HepG2 (cell line): ENCODE measurements around the gene GALR2. TPM values are rescaled to one million over a fixed set of nuclear protein-coding genes. Genes with fewer than 3 reads are reported as not detected.

Experiments
- HCFC1 ChIP-seq: fragments of 150-350 bp; IDR thresholded peaks from 2 replicates; pipeline ENCODE4 v1.6.1; 2014; ENCODE audit warnings: low read depth, low read length
- KDM3A ChIP-seq: IDR thresholded peaks from 2 replicates; pipeline ENCODE4 v1.6.1; 2018; ENCODE audit warnings: low read depth, missing compliant biosample characterization
- NR2F2 ChIP-seq: IDR thresholded peaks from 2 replicates; pipeline ENCODE4 v1.6.1; 2012; ENCODE audit warnings: low read depth, inconsistent platforms, borderline replicate concordance
- PLSCR1 ChIP-seq: sonication (generic); formaldehyde crosslinking; IDR thresholded peaks from 2 replicates; pipeline ENCODE4 v1.5.0; 2020; ENCODE audit warnings: missing genetic modification reagents, mild to moderate bottlenecking, borderline replicate concordance
- REXO4 ChIP-seq: sonication (generic); formaldehyde crosslinking; IDR thresholded peaks from 2 replicates; pipeline ENCODE4 v1.8.0; 2022; ENCODE audit warnings: missing genetic modification reagents, mild to moderate bottlenecking, borderline replicate concordance
- RXRA ChIP-seq: sonication (generic); formaldehyde crosslinking; IDR thresholded peaks from 2 replicates; pipeline ENCODE4 v1.5.1; 2020; ENCODE audit warnings: missing genetic modification reagents
- SIN3B ChIP-seq: fragments of 150-350 bp; IDR thresholded peaks from 2 replicates; pipeline ENCODE4 v1.6.1; 2014; ENCODE audit warnings: low read length
- SIX4 ChIP-seq: sonication (generic); formaldehyde crosslinking; IDR thresholded peaks from 2 replicates; pipeline ENCODE4 v1.4.0; 2020; ENCODE audit warnings: missing genetic modification reagents
- SKI ChIP-seq: fragments of 450-650 bp; IDR thresholded peaks from one replicate; pipeline ENCODE4 v1.6.1; 2018; ENCODE audit warnings: mild to moderate bottlenecking; ENCODE audit not compliant: partially characterized antibody
- STAT5B ChIP-seq: sonication (generic); formaldehyde crosslinking; IDR thresholded peaks from 2 replicates; pipeline ENCODE4 v1.4.0; 2020; ENCODE audit warnings: missing genetic modification reagents
- STAT6 ChIP-seq: sonication (generic); formaldehyde crosslinking; IDR thresholded peaks from 2 replicates; pipeline ENCODE4 v1.4.0; 2020; ENCODE audit warnings: missing genetic modification reagents, mild to moderate bottlenecking, borderline replicate concordance
- ZNF225 ChIP-seq: sonication (generic); formaldehyde crosslinking; IDR thresholded peaks from 2 replicates; pipeline ENCODE4 v1.4.0; 2020; ENCODE audit warnings: mild to moderate bottlenecking, missing genetic modification reagents
- ZNF780A ChIP-seq: sonication (generic); formaldehyde crosslinking; IDR thresholded peaks from 2 replicates; pipeline ENCODE4 v1.8.0; 2022; ENCODE audit warnings: mild to moderate bottlenecking, missing genetic modification reagents, moderate library complexity
- polyA plus RNA-seq, 8 experiments: library from polyadenylated mRNA; depleted of rRNA in 3 of 8; stranded (reverse) in 7 of 8; unstranded in 1 of 8; fragments of >200 nt; fragmentation: Illumina TruSeq in 4 of 8; extraction: Trizol in 4 of 8; gene quantifications; 2 replicates each; pipeline versions ENCODE4 v1.2.1 to v1.2.3, GENCODE V29; 2011 to 2016; ENCODE audit warnings: low read depth in 4 of 8, missing spikeins in 1 of 8, mixed read lengths in 1 of 8; ENCODE audit not compliant: insufficient read depth in 1 of 8
- total RNA-seq, 5 experiments: library from RNA; depleted of rRNA; stranded (reverse); fragments of >200 nt; fragmentation: Illumina TruSeq; extraction: Trizol; gene quantifications; 2 replicates each; pipeline ENCODE4 v1.2.3, GENCODE V29; 2016; ENCODE audit warnings: low read depth in 1 of 5
- TF ChIP-seq, protein P1 (sequence below): sonication (generic); formaldehyde crosslinking; IDR thresholded peaks from 2 replicates; pipeline ENCODE4 v1.4.0; 2020; ENCODE audit warnings: missing genetic modification reagents, mild to moderate bottlenecking, borderline replicate concordance
- TF ChIP-seq, protein P2 (sequence below): sonication (generic); formaldehyde crosslinking; IDR thresholded peaks from 2 replicates; pipeline ENCODE4 v1.4.0; 2020; ENCODE audit warnings: missing genetic modification reagents

The GALR2 gene
- total and polyA plus RNA-seq, 2 of the 13 experiments (the other 11 are each of a cell fraction or from before 2014, with no cell fraction given), result 0.48 to 0.58 TPM

- TF ChIP-seq NR2F2, result no peak; the same call in 1 of the 2 replicates
- TF ChIP-seq SKI, result peak; percentile 90
- TF ChIP-seq SIX4 (CRISPR knock-in tag), result peak; percentile 68; the same call in 1 of the 2 replicates
- peak; percentile 87; the same call in 1 of the 2 replicates for TF ChIP-seq ZNF780A
- TF ChIP-seq RXRA (CRISPR knock-in tag), result peak; percentile 59
- TF ChIP-seq STAT6 (CRISPR knock-in tag), result peak; percentile 45; the same call in 1 of the 2 replicates
- TF ChIP-seq, protein P1, sequence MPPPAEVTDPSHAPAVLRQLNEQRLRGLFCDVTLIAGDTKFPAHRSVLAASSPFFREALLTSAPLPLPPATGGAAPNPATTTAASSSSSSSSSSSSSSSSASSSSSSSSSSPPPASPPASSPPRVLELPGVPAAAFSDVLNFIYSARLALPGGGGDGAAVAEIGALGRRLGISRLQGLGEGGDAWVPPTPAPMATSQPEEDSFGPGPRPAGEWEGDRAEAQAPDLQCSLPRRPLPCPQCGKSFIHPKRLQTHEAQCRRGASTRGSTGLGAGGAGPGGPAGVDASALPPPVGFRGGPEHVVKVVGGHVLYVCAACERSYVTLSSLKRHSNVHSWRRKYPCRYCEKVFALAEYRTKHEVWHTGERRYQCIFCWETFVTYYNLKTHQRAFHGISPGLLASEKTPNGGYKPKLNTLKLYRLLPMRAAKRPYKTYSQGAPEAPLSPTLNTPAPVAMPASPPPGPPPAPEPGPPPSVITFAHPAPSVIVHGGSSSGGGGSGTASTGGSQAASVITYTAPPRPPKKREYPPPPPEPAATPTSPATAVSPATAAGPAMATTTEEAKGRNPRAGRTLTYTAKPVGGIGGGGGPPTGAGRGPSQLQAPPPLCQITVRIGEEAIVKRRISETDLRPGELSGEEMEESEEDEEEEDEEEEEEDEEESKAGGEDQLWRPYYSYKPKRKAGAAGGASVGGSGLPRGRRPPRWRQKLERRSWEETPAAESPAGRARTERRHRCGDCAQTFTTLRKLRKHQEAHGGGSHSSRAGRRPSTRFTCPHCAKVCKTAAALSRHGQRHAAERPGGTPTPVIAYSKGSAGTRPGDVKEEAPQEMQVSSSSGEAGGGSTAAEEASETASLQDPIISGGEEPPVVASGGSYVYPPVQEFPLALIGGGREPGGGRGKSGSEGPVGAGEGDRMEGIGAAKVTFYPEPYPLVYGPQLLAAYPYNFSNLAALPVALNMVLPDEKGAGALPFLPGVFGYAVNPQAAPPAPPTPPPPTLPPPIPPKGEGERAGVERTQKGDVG (CRISPR knock-in tag), result no peak; the same call in 1 of the 2 replicates
- TF ChIP-seq, protein P2, sequence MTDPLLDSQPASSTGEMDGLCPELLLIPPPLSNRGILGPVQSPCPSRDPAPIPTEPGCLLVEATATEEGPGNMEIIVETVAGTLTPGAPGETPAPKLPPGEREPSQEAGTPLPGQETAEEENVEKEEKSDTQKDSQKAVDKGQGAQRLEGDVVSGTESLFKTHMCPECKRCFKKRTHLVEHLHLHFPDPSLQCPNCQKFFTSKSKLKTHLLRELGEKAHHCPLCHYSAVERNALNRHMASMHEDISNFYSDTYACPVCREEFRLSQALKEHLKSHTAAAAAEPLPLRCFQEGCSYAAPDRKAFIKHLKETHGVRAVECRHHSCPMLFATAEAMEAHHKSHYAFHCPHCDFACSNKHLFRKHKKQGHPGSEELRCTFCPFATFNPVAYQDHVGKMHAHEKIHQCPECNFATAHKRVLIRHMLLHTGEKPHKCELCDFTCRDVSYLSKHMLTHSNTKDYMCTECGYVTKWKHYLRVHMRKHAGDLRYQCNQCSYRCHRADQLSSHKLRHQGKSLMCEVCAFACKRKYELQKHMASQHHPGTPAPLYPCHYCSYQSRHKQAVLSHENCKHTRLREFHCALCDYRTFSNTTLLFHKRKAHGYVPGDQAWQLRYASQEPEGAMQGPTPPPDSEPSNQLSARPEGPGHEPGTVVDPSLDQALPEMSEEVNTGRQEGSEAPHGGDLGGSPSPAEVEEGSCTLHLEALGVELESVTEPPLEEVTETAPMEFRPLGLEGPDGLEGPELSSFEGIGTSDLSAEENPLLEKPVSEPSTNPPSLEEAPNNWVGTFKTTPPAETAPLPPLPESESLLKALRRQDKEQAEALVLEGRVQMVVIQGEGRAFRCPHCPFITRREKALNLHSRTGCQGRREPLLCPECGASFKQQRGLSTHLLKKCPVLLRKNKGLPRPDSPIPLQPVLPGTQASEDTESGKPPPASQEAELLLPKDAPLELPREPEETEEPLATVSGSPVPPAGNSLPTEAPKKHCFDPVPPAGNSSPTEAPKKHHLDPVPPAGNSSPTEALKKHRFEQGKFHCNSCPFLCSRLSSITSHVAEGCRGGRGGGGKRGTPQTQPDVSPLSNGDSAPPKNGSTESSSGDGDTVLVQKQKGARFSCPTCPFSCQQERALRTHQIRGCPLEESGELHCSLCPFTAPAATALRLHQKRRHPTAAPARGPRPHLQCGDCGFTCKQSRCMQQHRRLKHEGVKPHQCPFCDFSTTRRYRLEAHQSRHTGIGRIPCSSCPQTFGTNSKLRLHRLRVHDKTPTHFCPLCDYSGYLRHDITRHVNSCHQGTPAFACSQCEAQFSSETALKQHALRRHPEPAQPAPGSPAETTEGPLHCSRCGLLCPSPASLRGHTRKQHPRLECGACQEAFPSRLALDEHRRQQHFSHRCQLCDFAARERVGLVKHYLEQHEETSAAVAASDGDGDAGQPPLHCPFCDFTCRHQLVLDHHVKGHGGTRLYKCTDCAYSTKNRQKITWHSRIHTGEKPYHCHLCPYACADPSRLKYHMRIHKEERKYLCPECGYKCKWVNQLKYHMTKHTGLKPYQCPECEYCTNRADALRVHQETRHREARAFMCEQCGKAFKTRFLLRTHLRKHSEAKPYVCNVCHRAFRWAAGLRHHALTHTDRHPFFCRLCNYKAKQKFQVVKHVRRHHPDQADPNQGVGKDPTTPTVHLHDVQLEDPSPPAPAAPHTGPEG (CRISPR knock-in tag), result peak; percentile 5; the same call in 1 of the 2 replicates
- no peak for TF ChIP-seq STAT5B (CRISPR knock-in tag)
- peak; percentile 51; the same call in 1 of the 2 replicates for TF ChIP-seq SIN3B
- peak; percentile 46; the same call in 1 of the 2 replicates for TF ChIP-seq HCFC1
- peak; percentile 40 for TF ChIP-seq REXO4
- TF ChIP-seq ZNF225 (CRISPR knock-in tag), result 0 out of 2 replicates have a peak, but pooled peaks have one; percentile 71
- TF ChIP-seq KDM3A, result peak; percentile 91; the same call in 1 of the 2 replicates
- TF ChIP-seq PLSCR1, result no peak
Measured at GRCh38 chr17:76072148-76072858, 2.3 kb upstream of the GALR2 start, which contains the start of gene SRP68 (continued).
